GM18520 (cell line): ENCODE data around the gene C5orf15.
"Not testable (repeated sequence)": the region's sequence is repeated elsewhere in the genome, so short reads cannot be mapped to it uniquely, and the experiment has no call there.

Source experiments
- ATAC-seq: cut with Tn5 transposase; IDR thresholded peaks from one replicate; pipeline ENCODE4 v1.9.1; 2021; ENCODE audit not compliant: unreplicated experiment

C5orf15 gene

DNA sequence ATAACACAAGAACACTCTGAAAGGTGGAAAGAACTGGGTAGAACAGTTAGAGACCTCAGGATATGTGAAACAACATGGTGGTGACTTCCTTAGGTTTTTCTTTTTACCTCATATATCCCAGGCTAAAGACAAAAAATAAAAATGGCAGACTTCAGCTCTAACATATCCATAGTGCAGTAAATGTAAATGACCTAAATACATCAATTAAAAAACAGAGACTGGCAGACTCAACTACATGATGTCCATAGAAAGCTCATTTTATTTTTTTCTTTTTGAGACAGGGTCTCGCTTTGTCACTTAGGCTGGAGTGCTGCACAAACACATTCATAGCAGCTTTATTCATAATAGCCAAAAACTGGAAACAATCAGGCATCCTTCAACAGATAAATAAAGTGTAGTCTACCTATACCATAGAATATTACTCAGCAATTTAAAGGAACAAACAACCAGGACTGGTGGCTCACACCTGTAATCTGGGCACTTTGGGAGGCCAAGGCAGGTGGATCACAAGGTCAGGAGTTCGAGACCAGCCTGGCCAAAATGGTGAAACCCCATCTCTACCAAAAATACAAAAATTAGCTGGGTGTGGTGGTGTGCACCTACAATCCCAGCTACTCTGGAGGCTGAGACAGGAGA, 4.8 kb downstream of the C5orf15 start:
- no peak for ATAC-seq

DNA sequence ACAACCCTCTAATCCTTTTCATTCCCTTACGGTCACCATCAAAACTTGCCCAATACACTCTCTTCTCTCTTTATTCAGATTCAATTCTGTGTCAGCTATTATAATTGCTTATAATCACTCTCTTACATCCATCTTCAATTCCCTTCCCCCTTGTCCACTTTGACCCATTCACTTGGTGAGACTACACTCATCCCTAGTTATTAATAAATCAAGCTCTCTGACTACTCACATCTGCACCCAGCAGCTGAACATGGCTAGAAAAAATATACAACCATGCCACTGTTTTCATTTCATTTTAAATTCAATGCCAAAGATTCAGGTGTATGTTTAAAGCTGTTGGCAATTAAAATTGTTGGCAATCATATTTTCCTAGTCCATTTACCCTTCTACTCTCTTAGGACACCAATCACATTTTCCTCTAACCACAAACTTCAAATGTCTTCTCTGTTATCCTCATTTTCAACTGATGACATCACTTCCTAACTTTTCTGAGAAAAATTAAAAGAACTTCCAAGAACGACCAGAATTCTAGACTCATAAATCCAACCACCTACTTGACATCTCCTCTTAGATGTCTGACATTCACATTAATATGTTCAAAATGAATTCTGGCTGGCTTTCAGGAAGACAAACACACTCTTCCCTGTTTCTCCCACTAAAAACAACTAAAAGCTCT, 5.5 kb downstream of the C5orf15 start:
- no peak for ATAC-seq

DNA sequence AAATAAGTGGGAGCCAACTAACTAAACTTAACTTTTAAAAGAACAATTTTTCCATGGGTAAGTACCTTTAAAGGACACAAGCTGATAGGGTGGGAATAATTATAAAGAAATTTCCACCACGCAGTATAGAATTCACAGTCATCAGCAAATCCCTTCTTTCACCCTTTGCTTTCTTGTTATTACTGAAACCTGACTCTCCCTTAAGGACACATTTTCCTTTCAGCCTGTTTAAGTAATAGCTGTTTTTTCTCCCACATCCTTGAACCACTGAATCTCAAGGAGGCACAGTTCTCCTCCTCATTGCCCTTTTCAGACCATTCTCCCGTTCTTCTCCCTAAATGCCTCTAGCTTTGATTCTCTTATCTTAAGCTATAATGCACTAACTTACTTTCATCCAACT, 6.3 kb downstream of the C5orf15 start:
- no peak for ATAC-seq

DNA sequence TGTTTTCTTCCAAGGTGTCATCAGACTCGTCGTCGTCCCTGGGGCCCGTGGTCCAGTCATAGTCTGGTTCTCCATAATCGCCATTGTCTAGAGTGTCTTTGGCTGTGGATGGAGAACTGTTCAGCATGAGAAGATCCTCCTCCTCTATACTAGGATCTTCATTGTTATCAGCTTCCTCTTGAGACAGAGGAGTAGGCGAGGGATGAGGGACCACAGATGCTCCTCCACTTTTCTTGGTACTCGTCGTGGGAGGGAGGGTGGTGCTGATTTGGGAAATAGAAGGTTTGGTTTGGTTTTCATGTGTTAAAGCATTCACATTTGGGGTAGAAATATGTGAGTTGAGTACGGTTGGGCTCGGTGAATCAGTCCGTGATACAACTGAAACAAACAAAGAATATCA, 8.8 kb downstream of the C5orf15 start:
- no peak for ATAC-seq

DNA sequence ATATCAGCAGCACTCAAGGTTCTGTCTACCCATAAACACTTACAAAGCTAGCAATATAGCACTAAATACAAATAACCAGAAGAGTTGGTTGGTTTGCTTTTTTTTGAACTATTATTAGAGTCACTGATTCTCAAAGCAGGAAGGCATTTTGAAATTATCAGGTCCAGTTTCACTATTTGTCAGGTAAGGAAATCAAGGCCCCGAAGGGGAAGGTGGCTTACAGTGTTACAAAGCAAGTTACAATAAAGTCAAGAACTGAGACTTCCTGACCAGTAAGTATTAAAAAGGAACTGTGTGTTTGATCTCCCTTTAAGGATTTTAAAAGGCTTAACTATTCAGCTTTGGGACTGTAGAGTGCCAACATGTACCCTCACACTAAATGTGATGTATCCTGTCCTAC, 10.8 kb downstream of the C5orf15 start:
- peak; percentile 54 for ATAC-seq

DNA sequence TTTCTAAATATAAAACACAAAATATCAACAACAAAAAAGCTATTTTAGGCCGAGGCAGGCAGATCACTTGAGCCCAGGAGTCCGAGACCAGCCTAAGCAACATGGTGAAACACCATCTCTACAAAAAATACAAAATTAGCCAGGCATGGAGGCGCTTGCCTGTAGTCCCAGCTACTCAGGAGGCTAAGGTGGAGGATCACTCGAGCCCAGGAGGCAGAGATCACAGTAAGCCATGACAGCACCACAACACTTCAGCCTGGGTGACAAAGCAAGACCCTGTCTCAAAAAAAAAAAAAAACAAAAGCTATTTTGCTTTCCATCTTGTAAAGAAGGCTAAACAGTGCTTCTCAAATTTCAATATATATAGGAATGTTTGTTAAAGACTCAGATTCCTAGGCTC, 11.3 kb downstream of the C5orf15 start:
- ATAC-seq, result no peak

DNA sequence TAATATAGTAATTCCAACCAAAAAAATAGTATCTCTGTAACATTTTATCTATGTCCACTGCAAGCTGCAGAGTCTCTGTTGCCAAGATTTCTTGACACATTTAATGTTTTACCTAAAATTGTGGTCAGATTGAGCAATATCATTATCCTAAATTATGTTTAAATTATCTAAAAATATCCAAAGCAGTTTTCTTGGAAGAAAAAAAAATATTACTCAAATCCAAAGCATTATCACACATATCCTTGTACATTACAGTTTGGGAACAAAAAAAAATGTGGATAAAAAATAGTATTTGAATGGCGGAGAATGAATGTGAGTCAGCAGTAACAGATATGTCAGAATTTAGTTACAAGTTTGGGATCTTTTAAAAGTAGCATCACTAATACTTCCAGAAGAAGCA, 12.2 kb downstream of the C5orf15 start:
- ATAC-seq, result not testable (repeated sequence)

DNA sequence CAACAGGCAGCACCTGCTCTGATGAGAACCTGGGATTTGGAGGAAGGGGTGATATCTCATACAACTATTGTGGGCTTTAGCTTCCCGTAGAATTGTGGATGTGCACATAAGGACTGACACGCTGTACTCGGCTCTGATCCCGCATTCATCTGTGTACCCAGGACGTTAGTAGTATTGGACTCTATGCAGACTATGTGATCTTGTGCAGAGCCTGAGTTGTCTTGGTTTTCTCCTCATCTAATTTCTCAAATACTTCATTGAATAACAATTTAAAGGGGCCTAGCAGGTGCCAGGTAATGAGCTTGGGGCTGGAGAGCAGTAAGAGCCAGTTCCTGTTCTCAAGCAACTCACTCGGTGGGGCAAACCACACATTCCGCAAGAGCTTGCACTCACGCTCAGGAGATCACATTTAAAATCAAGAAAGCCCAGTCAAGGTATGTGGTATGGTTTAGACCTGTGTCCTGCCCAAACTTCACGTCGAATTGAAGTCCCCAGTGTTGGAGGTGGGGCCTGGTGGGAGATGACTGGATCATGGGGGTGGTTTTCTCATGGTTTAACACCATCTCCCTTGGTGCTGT, 14.8 kb downstream of the C5orf15 start:
- no peak for ATAC-seq

DNA sequence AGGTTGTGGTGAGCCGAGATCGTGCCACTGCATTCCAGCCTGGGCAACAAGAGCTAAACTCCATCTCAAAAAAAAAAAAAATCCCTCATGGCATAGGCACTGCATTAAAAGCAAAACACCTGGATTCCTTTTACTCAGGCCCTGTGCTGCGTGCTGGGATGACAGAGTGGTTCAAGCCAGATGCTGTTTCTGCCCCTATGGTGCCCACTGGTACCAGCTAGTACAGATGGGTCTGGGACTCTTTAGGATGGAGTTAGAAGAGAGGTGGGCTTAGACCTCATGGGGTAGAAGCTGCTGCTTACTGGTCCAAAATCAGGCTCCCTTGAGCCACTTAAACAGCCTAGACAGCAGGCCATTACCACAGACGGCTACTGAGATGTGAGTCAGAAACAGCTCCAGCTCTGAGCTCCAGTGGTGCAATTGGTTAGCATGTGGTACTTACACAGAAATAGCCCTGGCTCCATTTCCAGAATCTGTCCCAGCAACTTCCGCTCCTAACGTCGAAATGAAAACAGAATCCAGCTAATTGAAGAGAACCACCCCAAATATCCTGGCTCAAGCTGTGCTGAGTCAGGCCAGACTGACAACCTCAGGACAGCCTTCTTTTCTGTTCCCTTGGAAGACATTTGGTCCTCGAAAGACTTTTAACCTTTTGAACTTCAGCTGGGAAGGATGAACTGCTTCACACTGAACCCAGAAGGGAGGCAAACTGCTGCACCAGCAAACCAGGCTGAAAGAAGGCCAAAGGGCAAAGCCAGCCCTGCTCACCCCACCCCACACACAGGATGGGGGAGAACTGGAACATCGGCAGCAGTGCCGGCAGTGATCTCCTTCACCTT, 15.5 kb downstream of the C5orf15 start:
- ATAC-seq, result no peak

DNA sequence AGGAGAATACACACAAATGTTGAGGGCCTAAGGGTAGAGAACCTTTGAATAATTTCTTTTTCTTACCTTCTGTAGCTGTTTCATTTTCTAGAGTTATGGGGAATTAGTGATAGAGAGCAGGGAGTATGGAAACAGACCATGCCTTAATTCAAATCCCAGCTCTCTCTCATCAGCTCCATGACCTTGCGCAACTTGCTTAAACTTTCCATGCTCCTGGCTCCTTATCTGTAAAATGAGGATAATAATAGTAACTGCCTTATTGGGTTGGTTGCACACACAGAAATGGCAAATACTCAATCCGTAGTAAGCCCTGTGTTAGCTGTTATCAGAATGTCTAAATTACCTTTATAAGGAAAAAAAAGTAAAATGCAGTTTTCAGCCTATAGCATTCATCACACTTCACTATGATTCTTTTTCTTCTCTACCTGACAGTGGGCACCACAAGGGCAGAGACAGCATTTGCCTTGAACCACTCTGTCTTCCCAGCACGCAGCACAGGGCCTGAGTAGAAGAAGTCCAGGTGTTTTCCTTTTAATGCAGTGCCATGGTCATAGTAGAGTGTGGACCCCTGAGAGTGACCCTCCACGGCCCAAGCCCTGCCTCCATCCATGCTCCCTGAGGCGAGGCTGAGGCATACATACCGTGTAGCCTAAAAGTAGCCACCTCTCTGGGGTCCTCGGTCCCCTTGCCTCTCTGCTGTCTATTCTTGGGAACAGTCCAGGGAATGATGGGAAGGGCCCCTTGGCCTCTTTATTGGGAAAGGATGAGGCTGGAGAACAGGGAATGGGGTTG, 17.4 kb downstream of the C5orf15 start:
- ATAC-seq, result no peak

DNA sequence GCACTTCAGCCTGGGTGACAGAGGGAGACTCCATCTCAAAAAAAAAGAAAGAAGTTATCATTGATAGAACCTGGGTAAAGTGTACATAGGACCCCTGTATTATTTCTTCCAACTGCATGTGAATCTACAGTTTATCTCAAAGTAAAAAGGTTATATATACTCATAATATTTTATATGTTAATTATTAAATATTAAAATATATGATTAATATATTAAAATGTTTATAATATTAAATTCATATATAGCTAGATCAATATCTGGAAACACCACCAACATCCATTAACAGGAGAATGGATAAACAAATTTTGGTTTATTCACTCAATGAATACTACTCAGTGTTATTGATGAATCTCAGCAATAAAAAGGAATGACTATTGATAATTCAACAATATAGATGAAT, 19.7 kb downstream of the C5orf15 start:
- no peak for ATAC-seq

DNA sequence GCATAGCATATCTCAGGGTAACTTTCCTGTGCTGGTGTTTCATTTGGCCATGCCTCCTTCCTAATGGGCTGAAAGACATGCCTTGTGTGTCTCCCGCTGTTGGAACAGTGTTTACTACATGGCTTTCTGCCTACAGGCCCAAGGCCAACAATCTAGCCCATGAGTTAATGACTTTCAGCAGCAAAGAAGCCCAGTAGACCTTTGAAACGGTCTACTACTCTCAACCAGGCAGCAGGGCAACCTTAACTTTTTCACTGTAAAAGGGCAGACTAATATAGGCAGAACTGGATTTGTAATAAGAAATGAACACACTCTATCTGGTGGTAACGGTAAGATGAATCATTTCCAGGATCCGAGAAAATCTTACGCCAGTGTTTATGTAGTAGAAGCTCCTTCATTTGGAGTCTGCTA, 21.0 kb downstream of the C5orf15 start:
- no peak for ATAC-seq

DNA sequence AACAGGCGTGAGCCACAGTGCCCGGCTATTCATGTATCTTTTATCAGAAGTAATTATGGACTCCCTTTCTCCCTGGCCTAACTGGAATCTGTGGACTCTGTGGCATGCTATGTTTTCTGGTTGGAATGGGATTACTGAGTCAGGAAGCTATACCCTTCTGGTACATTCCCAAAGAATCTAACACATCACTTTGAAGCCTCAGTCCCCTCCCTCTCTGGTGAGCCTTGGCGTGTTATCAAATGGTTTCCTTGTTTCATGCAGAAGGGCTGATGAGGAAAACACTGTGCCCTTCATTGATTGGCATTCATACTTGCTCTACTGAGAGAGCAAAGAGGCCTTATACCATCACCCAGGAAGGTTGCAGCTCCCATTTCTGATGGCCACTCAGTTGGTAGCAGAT, 22.9 kb downstream of the C5orf15 start:
- no peak for ATAC-seq

DNA sequence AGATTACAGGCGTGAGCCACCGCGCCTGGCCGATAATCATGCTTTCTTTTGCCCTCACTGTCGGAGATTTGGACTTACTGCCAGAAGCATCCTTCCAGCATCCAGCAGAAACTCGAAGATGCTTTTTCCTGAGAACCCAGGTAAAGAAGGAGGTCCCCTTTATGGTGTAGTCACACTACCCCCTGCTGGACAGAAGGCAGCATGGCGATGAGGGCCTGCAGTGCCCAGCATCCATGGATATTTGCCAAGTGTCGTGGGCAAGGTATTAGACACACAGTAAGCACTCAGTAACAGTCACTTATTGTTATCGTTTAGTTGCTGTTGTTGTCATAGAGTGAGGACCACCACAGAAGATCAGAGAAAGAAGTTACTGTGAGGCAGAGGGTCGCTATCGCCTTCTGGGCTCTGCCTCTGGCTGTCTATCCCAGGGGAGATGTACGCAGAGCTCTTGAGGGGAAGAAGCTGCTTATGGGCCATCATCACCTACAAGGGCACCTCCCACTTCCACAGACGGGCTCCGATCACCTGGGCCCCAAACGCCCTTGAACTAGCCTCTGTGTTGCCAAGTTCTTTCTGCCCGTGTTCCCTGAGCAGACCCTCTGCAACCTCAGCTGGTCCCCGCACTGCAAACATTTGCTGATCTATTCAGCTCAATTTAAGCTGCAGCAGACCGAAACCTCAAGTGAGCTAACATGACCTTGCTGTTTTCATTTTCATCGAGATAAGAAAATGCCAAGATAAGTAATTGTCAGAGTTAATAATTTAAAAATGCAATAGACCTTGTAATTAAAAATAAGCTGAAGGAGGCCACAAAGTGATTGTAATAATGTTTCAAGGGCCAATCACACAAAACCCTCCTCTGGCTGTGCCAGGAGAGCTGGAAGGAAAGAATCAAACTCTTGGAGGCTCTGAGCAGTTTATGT, 23.9 kb downstream of the C5orf15 start:
- no peak for ATAC-seq

DNA sequence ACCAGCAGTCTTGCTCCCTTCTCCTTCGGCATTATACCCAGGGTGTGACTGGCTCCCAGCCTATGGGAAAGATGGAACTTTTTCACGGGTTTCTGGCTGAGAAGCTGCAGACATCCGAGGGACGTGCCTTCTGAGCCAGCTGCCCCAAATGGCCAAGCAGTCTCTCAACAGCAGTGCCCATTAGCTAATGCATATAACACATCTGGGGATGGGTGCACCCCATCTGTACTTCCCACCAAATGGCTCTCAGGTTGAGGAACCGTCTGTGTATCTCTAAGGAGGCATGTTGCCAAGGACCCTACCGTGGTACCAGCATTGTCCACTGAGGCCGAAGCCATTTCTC, 25.0 kb downstream of the C5orf15 start:
- ATAC-seq, result no peak

DNA sequence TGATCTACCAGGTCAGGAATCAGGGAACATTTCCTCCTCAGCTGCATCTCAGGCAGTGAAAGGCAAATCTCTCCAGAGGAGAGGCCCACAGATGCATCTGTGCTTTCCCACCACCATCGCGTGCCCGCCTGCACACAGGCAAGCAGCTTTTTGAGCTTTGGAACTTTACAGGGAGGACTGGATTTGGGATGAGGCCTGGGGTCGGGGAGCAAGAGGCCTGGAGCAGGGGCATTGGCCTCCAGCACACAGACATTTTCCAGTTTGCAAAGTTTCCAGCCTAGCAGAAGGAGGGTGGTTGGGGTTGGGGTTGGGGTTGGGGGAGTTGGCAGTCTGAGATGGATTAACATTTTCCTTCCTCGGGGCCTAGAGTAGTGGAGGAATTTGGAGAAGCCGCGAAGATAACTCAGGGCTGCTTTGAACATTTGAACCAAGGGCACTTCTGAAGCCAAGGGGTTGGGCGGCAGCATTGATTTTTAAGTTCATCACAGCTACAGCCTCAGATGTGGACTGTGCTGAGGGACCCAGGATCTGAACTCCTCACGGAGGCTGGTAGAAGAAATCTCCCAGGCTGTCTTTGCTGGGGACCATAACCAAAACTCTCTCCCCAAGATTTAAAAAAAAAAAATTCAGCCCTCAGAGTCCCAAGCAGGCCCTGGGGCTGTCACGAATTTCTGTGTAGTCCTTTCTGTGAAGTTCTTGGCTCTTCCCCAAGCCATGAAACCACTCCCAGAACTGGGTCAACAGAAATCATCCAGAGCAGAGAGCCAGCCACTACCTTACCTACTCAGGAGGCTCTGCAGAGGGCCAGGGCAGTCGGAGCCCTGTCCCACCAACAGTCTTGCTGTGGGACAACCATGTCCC, 25.6 kb downstream of the C5orf15 start:
- no peak for ATAC-seq

DNA sequence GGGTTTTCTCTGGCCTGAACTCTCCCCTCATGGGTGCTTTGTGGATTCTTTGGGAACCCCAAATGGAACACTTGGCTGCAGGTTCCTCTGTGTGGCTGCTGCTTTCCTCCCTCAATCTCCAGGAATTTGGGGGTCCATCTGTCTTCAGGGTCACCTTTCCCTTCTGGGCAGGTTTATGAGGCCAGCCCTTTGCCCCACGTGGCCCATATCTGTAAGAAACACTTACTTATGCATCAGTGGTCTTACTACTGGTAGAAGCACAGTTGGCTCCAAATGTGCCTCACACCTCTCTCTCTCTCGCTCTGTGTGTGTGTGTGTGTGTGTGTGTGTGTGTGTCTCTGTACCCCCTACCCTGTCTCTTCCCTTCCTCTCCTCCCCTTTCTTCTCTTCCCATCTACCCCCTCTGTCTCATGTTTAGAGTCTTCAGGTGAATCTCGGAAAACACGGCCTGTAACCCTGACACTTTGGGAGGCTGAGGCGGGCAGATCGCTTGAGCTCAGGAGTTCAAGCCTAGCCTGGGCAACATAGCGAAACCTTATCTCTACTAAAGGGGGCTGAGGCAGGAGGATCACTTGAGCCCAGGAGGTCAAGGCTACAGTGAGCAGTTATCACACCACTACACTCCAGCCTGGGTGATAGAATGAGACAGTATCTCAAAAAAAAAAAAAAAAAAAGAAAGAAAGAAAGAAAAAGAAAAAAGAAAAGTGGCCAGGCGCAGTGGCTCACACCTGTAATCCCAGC, 26.8 kb downstream of the C5orf15 start:
- no peak for ATAC-seq

DNA sequence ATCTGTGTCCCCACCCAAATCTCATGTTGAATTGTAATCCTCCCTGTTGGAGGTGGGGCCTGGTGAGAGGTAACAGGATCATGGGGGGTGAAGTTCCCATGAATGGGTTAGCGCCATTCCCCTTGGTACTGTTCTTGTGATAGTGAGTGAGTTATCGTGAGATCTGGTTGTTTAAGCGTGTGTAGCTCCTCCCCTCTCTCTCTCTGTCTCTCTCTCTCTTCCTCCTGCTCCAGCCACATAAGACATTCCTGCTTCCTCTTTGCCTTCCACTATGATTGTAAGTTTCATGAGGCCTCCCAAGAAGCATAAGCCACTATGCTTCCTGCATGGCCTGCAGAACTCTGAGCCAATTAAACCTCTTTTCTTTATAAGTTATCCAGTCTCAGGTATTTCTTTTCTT, 28.8 kb downstream of the C5orf15 start:
- no peak for ATAC-seq
